ENCODE data around the gene FAM199X. TPM values are rescaled to one million over a fixed set of nuclear protein-coding genes. Genes with fewer than 3 reads are reported as not detected.
A peak's percentile ranks its signal among the peaks of the same experiment; 100 is the strongest.
"Not testable (repeated sequence)": the region's sequence is repeated elsewhere in the genome, so short reads cannot be mapped to it uniquely, and the experiment has no call there.

Gene FAM199X
- total RNA-seq, 1 donor from 2014 or later, result 16.0 TPM

- H3K27ac ChIP-seq, result no peak overlapping the region
- no peak overlapping the region for H3K4me3 ChIP-seq
- no peaks in the 10 kb centered on the region for H3K4me1 ChIP-seq
- TF ChIP-seq CTCF (IDR thresholded peaks at IDR 0.05), result no peak
- no peak for ATAC-seq
- H3K27me3 ChIP-seq, result no peaks in the 10 kb centered on the region
- no peaks in the 10 kb centered on the region for H3K9me3 ChIP-seq
- DNase-seq, result no peak
- intact Hi-C loops (cut with DNase I), result no loop called here
- peaks cover 30% of the 10 kb centered on the region for H3K36me3 ChIP-seq
Observed at GRCh38 chrX:104193485-104193884, 27.2 kb downstream of the FAM199X start.

GRCh38 chrX:104195013-104195412 is 28.8 kb downstream of the FAM199X start:
- TF ChIP-seq CTCF (IDR thresholded peaks at IDR 0.05), result no peak
- intact Hi-C loops (cut with DNase I), result no loop called here
- H3K36me3 ChIP-seq, result peaks cover 15% of the 10 kb centered on the region
- H3K9me3 ChIP-seq, result no peaks in the 10 kb centered on the region
- H3K27ac ChIP-seq, result no peak overlapping the region
- H3K4me3 ChIP-seq, result no peak overlapping the region
- ATAC-seq (no peak), DNase-seq (no peak)
- H3K27me3 ChIP-seq, result no peaks in the 10 kb centered on the region
- H3K4me1 ChIP-seq, result no peaks in the 10 kb centered on the region

DNA sequence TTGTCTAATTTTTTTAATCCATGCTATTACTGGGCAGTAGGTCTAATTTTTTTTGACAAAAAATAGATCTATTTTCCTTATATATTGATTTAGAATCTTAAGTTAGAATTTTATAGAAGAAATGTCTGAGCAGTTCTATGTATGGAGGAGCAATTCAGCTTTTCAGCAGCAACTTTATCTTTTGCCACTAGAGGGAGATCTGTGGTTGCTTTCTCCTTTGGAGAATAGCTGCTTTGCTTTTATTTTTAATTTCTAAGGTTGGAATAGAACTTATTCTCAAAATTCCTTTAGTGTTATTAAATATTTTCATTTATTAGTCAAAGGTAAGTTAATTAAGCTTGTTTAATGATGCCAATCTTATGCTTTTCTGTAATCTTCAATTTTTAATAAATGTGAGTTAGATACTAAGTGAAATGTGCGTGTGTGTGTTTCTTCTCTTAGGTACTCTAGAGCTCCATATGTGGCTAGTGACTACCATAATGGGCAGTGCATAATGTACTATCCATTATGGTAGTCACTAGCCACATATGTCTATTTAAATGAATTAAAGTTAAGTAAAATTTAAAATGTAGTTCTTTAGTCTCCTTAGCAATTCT is 29.3 kb downstream of the FAM199X start:
- no peaks in the 10 kb centered on the region for H3K4me1 ChIP-seq
- H3K4me3 ChIP-seq, result no peak overlapping the region
- H3K27ac ChIP-seq, result no peak overlapping the region
- no peak for ATAC-seq
- peaks cover 10% of the 10 kb centered on the region for H3K36me3 ChIP-seq
- H3K9me3 ChIP-seq, result no peaks in the 10 kb centered on the region
- H3K27me3 ChIP-seq, result no peaks in the 10 kb centered on the region
- TF ChIP-seq CTCF (IDR thresholded peaks at IDR 0.05), result peak; percentile 67
- intact Hi-C loops (cut with DNase I), result no loop called here
- no peak for DNase-seq

GRCh38 chrX:104205548-104205947 is 39.3 kb downstream of the FAM199X start:
- Histone ChIP-seq H3K27ac (no peak overlapping the region), H3K4me1 (no peaks in the 10 kb centered on the region), H3K27me3 (no peaks in the 10 kb centered on the region), H3K9me3 (no peaks in the 10 kb centered on the region), H3K4me3 (no peak overlapping the region), H3K36me3 (no peaks in the 10 kb centered on the region)
- no peak for TF ChIP-seq CTCF (IDR thresholded peaks at IDR 0.05)
- ATAC-seq (no peak), DNase-seq (no peak)
- intact Hi-C loops (cut with DNase I), result no loop called here

- Histone ChIP-seq H3K27ac (no peak overlapping the region), H3K4me3 (no peak overlapping the region), H3K9me3 (no peaks in the 10 kb centered on the region), H3K27me3 (no peaks in the 10 kb centered on the region), H3K4me1 (no peaks in the 10 kb centered on the region), H3K36me3 (no peaks in the 10 kb centered on the region)
- TF ChIP-seq CTCF (IDR thresholded peaks at IDR 0.05), result no peak
- DNase-seq (no peak), ATAC-seq (no peak)
- intact Hi-C loops (cut with DNase I), result no loop called here
Observed at GRCh38 chrX:104211187-104211586, 44.9 kb downstream of the FAM199X start.

- H3K9me3 ChIP-seq; H3K4me3 ChIP-seq; H3K27ac ChIP-seq; ATAC-seq; DNase-seq; H3K4me1 ChIP-seq; H3K36me3 ChIP-seq; H3K27me3 ChIP-seq; intact Hi-C loops (cut with DNase I): not testable (repeated sequence)
Observed at GRCh38 chrX:104230060-104230459, 63.8 kb downstream of the FAM199X start.

Other genes with a start within 250 kb of the FAM199X start
- 1.6 TPM for gene TMSB15B, start 203.8 kb upstream of the FAM199X start, total RNA-seq
- gene H2BW1, start 152.7 kb upstream of the FAM199X start, total RNA-seq, result not detected
- not detected for gene H2BW2, start 126.5 kb upstream of the FAM199X start, total RNA-seq
- gene TMSB15C, start 90.2 kb upstream of the FAM199X start, total RNA-seq, result 1.0 TPM
- gene ZCCHC18, start 53.9 kb upstream of the FAM199X start, total RNA-seq, result 1.6 TPM
- gene SLC25A53, start 9.4 kb upstream of the FAM199X start, total RNA-seq, result 13.6 TPM
- not detected for gene ESX1, start 88.5 kb downstream of the FAM199X start, total RNA-seq

Data from upper lobe of right lung (tissue), 1 donor.